HG03175 (cell line): ENCODE measurements around the gene RIPOR3.
"Not testable (repeated sequence)": the region's sequence is repeated elsewhere in the genome, so short reads cannot be mapped to it uniquely, and the experiment has no call there.

Experiments used
- ATAC-seq: cut with Tn5 transposase; IDR thresholded peaks from one replicate; pipeline ENCODE4 v1.9.1; 2021; ENCODE audit warnings: mild to moderate bottlenecking, moderate library complexity; ENCODE audit not compliant: unreplicated experiment

Gene RIPOR3

DNA sequence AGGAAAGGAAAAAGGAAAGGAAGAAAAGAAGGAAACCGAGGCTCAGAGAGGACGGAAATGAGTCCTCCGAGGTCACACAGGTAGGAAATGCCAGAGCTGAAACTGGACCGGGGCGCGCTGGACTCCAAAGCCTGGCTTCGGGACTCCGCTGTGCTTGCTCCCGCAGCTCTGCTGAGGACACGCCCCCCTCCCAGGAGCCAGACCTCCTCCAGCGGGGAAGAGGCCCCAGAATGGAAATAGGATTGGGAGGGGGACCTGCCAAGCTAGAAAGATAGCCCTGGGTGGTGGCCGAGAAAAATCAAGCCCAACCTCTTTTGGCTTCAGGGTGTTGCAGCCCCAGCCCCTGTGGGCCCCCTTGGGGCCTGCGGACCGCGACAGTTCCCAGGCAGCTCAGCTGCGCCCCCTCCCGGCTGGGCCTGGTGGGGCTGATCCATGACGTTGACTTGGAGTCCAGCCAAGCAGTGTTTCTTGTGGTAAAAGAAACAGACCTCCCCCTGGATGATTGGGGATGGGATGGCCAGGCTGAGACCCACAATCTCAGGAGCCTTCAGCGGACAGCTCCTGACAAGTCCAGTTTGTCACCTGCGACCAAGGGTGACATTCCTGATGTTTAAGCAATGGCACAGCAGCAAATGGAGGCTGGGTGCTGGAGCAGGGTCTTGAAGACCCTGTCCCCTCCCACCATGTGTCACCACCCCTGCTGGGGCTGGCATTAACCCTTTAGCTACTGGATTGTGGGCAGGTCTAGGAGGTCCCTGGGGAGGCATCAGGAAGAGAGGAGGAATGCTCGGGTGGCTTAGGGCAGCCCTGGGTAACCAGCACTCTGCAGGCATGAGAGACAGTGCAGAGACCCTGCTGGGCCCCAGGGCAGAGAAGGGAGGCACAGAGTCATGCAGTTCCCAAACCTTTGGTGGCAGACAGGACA, 55.4 kb downstream of the RIPOR3 start:
- ATAC-seq, result no peak

DNA sequence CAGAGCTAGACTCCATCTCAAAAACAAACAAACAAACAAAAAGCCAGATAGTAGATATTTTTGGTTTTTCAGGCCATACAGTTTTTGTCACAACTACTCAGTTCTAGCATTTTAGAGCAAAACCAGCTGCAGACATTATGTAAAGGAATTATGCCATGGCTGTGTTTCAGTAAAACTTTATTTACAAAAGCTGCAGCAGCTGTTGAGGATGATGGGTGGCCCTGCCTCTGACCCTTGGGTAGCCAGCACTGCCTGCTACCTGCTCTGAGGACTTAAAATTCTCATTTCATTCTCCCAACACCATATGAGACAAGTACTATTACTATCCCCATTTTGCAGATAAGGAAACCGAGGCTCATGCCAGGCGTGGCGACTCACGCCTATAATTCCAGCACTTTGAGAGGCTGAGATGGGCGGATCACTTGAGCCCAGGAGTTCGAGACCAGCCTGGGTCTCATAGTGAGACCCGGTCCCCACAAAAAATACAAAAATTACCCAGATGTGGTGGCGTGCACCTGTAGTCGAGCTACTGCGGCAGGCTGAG, 56.3 kb downstream of the RIPOR3 start:
- no peak for ATAC-seq

DNA sequence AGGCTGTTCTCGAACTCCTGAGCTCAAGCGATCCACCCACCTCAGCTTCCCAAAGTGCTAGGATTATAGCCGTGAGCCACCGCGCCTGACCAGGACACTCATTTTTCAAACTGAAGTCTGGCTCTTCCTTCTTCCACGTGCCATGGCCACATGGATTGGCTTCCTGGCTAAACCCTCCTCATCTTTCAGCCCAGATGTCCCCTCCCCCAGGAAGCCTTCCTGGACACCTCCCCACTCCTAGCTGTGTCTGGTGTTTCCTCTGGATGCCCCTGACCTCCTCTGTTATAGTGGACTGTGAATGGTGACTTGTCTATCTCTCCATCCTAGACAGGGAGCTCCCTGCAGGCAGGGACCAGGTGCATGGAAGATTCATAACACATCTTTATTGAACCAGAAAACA, 57.2 kb downstream of the RIPOR3 start:
- no peak for ATAC-seq

DNA sequence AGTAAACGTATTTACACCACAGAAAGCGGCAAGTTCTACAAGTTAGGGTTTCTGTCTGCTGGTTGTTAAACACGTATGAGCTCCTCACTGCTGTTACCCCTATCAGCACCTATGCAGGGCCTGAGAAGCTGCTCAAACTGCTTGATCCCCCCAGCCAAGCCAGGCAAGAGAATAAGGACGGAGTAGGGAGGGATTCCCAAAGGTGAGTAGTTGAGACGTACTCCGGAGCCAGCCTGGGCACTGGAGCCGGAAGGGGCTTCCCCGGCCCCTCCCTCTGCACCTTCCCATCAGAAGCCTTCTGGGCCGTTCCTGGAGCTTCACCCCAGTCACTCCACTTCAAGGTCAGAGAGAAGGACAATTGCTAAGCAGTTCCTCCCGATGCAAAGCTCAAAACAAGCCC, 58.0 kb downstream of the RIPOR3 start:
- ATAC-seq, result no peak

DNA sequence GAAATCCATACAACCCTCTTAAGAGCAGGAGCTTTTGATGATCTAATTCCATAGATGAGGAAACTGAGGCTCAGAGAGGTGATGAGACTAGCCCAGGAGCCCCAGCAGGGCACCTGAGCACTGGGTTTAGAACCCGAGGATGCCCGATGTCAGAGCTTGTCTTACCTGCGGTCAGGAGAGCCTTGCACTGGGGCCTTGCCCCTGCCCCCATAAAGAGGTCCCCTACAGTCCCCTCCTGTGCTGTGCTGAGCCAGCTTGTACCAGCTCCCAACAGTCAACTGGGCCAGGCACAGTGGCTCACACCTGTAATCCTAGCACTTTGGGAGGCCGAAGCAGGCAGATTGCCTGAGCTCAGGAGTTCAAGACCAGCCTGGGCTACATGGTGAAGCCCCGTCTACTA, 58.6 kb downstream of the RIPOR3 start:
- no peak for ATAC-seq

DNA sequence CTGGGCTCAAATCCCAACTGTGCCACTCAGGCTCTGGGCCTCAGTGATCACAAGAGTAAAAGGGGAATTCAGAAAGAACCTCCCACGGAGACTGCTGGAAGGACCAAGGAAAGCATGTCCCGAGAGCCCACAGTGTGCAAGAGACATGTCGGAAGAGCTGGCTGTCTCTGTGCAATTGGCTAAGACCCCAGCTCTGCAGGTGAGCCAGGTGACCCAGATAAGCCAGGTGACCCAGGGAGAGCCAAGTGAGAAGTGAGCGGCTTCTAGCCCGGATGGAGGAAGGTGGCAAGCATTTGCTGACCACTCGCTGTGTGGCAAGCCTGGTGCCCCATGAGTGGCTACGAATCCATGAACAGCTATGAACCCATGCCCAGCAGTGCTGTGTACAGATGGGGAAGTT, 59.1 kb downstream of the RIPOR3 start:
- no peak for ATAC-seq

DNA sequence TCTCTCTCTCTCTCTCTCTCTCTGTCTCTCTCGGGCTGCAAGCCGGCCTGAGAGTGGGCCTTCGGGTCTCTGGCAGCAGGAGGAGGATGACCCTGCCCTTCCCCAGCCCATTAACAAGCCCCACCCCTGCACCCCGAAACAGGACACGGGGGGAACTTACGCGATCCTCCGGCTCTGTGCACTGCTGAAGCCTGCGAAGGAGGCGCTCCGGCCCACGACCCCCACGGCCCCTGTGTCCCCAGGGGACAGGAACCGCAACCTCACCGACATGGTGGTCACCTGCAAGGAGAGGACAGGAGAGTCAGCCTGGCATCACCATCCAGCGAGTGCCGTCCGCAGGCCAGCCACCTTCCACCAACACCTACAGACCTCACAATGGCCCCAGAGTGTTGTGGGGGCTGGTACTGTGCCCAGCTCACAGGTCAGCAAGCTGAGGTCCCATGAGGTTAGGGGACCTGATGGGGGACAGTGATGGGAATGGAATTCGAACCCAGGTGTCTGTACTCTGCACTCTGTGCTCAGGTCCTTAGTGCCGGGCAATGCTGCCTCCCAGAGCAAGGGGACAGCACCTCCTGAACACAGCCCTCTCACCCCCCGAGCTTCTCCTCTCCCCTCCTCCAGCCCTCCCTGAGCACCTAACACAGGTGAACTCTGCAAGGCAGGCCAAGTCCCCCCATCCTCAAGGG, 60.6 kb downstream of the RIPOR3 start:
- no peak for ATAC-seq

DNA sequence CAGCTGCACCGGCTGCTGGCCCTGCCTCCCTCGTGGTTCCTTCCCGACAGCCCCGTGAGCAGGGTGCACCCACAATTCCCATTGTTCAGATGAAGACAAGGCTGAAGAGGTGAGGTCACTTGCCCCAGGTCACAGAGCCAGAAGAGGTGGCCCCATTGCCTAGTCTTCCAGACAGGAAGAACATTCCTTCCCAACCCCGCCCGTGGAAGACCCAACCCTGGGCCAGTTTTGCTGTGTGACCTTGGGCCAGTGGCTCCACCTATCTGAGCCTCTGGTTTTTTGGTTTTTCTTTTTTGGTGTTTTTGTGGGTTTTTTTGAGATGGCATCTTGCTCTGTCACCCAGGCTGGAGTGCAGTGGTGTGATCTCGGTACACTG, 61.7 kb downstream of the RIPOR3 start:
- no peak for ATAC-seq

DNA sequence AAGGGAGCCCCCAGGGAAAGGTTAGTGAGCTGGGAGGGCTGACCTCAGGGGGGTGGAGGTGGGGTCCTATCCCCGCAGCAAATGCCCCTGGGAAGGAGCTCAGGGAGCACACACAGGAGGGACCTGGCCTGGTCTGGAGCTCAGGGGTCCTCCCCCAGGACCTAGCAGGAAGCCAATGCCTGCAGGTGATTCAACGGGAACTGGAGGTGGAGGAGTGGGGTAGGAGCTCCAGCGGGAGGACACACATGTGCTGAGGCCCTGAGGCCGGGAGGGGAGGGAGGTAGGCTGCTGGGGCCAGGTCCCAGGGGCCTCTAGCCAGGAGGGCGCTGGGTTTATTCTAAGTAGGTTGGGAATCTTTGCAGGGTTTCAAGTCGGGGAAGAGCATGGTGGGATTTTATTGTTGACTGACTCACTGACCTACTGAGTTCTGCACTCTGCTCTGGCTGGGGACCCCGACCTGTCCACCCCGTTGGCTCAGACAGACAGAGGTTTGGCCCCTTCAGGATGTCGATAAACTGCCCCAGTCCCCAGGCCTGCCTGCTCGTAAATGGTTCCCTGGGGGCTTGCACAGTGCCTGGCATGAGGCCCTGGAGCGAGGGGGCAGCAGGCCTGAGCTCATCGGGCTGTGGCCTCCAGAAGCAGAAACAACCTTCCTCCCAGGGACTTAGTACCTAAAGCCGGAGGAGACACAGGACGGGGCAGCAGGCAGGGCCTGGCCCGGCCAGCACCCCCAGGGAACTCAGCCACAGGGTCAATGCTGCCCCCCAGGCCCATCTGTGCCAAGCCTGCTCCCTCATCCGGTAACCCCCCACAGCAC, 62.3 kb downstream of the RIPOR3 start:
- no peak for ATAC-seq

DNA sequence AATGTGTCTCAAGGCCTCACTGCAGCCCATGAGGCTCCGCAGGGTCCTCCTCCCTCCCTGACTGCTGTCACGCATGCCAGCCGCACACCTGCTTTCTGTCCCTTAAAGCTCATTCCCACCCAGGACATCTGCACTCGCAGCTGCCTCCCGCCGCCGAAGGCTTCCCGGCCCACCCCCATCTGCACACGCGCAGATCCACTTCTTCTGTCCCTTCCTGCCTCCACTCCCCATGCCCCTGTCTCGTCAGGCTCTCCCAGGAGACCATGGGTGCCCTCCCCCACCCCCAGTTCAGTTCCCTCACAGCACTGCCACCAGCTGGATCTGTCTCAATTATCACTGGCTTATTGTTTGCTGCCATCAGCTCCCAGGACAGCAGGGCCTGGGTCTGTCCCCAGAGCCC, 63.0 kb downstream of the RIPOR3 start:
- no peak for ATAC-seq

DNA sequence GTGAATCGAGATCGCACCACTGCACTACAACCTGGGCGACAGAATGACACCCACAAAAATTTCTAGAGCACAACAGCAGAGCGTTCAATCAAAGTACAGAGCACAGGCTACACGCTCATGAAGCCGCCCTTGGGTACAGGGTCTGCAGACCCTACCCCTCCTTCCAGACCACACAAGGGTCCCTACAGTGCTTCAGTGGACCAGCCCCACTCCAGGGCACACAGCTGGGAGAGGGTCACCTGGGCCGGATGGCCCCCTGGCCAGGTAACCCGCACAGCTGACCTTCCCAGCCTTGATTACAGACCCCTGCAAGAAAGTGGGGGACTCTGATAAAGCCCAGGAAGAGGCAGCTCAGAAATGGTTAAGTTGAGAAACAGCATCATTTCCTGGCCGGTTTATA, 63.6 kb downstream of the RIPOR3 start:
- no peak for ATAC-seq

DNA sequence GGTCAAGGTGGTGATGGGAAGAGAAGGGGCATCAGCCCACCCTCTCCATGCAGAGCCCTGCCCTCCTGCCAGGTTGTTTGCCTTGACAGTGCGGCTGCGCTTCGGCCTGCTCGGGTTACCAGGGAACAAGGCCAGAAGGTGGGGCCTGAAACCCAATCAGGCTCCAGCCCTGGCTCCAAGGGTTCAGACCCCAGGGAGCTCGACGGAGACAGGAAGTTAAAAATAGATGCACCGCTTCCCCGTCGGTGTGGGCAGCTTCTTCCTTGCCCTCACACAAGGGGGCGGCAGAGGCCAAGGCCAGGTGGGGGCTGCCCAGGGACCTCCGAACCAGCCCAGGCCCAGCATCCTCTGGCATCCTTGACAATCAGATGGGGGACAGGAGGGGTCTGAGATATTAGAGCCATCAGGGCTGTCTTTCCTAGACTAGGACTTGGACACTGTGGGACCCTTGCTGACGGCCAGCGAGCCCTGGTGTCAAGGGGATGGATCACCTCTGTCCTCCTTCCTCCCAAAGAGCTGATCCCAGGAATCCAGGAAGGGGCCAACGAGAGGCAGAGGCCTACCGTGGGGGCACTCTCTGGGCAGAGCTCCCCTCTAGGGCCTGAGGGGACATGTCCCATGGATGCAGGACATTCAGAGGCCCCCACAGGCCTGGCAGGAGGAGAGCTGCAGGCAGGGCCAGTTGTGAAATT, 65.2 kb downstream of the RIPOR3 start:
- no peak for ATAC-seq

DNA sequence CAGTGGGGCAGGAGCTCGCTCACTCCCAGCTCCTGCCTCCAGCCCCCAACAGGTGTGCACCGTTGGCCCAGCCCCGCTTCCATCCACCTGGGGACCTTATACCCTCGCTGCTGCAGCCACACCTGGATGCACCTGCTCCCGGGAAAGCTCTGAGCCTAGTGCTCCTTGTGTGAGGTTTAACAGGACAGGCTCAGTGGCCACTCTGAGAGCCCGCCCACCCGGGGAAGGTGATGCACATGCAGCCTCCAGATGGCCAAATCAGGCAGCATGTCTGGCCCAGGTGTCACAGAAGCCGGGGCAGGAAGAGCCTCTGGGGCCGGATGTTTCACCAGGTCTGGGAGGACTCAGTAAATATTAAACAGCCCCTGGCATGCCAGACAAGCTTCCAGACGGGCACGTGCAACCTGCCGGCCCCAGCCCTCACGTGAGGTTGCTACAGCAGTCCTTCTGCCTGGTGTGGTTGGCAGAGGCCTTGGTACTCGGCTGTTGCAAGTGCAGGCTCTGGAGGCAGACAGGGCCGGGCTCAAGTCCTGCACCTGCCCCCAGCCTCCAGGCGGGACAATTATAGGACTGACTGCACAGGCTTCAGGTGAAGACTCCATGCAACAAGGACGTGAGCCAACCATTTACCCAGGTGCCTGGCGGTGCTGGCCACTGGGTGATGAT, 66.9 kb downstream of the RIPOR3 start:
- ATAC-seq, result no peak

DNA sequence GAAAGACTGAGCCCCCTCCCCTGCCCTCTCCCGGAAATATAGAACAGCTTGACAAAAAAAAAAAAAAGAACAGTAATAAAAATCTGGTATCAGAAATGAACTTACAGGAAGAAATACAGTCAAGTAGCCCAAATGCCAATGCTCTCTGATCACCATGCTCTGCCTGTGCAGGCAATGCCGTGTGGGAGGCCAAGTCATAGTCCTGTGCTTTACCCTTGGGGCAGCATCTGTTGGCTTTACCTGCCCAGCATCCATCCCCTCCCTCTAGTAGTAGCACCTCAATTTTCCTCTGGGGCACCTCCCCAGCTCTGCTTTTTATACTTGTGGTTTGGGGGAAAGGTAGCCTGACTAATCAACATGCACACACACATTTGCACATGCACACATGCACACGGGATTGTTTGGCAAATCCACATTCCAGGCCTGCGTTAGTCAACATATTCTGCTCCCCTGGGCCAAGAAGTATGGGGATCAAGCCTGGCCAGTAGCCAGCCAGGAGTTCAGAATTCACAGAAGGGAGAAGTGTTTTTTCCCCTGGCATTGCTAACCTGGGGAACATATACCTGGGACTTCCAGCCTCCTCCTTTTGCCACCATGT, 70.2 kb downstream of the RIPOR3 start:
- ATAC-seq, result no peak

DNA sequence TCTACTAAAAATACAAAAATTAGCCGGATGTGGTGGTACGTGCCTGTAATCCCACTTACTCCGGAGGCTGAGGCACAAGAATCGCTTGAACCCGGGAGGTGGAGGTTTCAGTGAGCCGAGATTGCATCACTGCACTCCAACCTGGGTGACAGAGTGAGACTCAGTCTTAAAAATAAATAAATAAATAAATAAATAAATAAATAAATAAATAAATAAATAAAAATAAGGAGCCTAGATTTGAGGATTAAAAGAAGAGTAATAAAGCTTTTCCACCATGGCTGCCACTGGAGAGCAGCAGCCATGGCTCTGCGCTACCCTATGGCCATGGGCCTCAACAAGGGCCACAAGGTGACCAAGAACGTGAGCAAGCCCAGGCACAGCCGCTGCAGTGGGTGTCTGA, 70.9 kb downstream of the RIPOR3 start:
- not testable (repeated sequence) for ATAC-seq

DNA sequence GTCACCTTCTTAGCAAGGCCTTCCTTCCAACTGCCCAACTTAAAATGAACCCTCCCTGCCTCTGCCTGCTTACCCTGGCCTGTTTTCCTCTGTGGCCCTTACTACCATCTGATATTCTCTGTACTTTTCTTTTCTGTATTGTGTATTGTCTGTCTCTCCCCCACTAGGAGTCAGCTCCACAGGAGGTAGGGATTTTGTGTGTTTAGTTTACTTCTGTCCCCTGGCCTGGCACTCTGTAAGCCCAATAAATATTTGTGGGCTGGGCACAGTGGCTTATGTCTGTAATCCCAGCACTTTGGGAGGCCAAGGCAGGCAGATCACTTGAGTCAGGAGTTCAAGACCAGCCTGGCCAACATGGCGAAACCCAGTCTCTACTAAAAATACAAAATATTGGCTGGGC, 72.8 kb downstream of the RIPOR3 start:
- no peak for ATAC-seq

DNA sequence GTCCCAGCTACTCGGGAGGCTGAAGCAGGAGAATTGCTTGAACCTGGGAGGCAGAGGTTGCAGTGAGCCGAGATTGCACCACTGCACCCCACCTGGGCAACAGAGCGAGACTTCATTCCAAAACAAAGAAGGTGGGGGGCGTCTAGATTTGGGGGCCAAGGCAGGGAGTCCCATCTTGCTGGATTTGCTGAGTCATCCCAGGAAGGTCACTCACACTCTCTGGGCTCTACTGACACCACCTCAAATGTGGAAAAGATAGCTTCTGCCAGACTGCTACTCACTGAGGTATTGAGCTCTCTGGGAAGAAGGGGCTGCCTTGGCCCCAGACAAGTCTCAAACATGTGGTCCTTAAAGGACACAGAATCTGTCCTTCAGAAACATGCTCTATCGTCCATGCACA, 74.3 kb downstream of the RIPOR3 start:
- ATAC-seq, result no peak

DNA sequence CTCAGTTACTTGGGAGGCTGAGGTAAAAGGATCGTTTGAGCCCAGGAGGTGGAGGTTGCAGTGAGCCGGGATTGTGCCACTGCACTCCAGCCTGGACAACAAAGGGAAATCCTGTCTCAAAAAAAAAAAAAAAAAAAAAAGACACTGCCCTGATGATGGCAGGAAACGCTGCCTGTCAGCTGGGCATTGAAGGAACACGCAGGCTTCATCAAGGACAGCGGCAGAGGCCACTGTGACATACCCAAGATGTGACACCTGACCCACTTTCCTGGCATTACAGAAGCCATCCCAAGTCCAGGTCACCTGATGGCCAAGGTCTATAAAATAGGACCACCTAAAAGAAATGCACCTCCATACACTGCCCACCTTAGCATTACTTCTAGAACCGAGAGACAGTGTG, 75.9 kb downstream of the RIPOR3 start:
- no peak for ATAC-seq

DNA sequence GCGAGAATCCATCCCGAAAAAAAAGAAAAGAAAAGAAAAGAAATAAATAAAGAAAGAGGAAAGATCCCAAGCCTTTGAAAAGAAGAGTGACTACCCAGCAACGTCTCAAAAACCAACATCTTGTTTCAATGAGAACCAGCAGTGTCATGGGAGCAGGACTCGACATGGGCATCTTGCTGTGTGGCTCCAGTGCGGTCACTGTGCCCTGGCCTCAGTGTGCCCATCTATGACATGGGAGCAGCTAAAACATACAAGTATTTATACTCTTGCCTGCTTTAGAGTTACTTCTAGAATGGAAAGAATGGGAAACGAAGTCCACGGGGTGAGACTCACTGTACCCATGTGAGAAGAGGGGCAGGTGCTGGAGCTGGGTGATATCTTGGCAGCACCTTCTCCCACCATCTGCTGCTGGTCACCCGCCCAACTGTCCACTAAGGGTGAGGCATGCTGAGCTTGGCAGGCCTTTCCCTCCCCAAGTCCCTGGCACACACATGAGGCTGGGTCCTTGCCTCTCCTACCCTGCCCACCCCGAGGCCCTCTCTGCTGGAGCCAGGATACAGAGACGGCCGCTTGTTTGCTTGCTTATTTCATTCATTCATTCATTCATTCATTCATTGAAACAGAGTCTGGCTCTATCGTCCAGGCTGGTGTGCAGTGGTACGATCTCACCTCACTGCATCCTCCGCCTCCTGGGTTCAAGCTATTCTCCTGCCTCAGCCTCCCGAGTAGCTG, 77.7 kb downstream of the RIPOR3 start:
- no peak for ATAC-seq
